ENCODE data around the gene KCNJ11. TPM values are rescaled to one million over a fixed set of nuclear protein-coding genes. Genes with fewer than 3 reads are reported as not detected.
A peak's percentile ranks its signal among the peaks of the same experiment; 100 is the strongest.

KCNJ11 gene
- polyA plus RNA-seq, 1 donor (not counting 4 experiments of a cell fraction or from before 2014, with no cell fraction given), result 0.03 TPM

- Histone ChIP-seq H3K36me3 (ENCODE audit: control insufficient read depth in 2 of 2, extremely low read depth in 1 of 2, insufficient read depth in 2 of 2, low read length in 2 of 2) (no peaks in the 10 kb centered on the region), H3K27ac (ENCODE audit: control insufficient read depth, insufficient read depth, low read length) (no peak overlapping the region), H4K20me1 (ENCODE audit: control insufficient read depth, extremely low read depth, insufficient read depth, low read length) (no peaks in the 10 kb centered on the region), H3K9me1 (ENCODE audit: control insufficient read depth, extremely low read depth, insufficient read depth, low read length) (no peaks in the 10 kb centered on the region), H3K4me1 (ENCODE audit: control insufficient read depth, extremely low read depth, insufficient read depth, low read length) (peaks cover 4% of the 10 kb centered on the region), H3K27me3 (ENCODE audit: control insufficient read depth, extremely low read depth, insufficient read depth, low read length) (peaks cover 6% of the 10 kb centered on the region), H3K79me2 (ENCODE audit: control insufficient read depth, insufficient read depth, low read length) (no peaks in the 10 kb centered on the region), H3K9me3 (ENCODE audit: control insufficient read depth, low read depth, low read length) (no peaks in the 10 kb centered on the region), H2AFZ (ENCODE audit: control insufficient read depth, low read length) (no peak overlapping the region), H3K9ac (ENCODE audit: control insufficient read depth, extremely low read depth, insufficient read depth, low read length) (no peak overlapping the region), H3K4me2 (ENCODE audit: control insufficient read depth, extremely low read depth, insufficient read depth, low read depth, low read length) (no peak overlapping the region), H3K4me3 (ENCODE audit: control insufficient read depth in 2 of 3, extremely low read depth in 1 of 3, insufficient read depth in 2 of 3, low read depth in 1 of 3, low read length in 3 of 3) (no peak overlapping the region)
- peak; percentile 86 for FAIRE-seq
- TF ChIP-seq EZH2 (IDR thresholded peaks at IDR 0.05; ENCODE audit: low read length) (no peak), CTCF (optimal IDR thresholded peaks at IDR 0.05 in 1 of 3, IDR thresholded peaks at IDR 0.05 in 1 of 3, conservative IDR thresholded peaks at IDR 0.05 in 1 of 3; ENCODE audit: extremely low read depth in 1 of 3, insufficient read depth in 2 of 3, low read length in 3 of 3) (peak; percentile 86 to 89 (median 88))
- dilution Hi-C loops (cut with MboI; ENCODE audit: extremely low pct_ligation_motif_present, low sequenced_read_pairs), result no loop called here
- peak; percentile 42 for DNase-seq (ENCODE audit: low read depth, low spot score)
Observed at GRCh38 chr11:17384002-17384511, 4.4 kb downstream of the KCNJ11 start.

GRCh38 chr11:17383461-17383860, 5.0 kb downstream of the KCNJ11 start:
- DNase-seq (ENCODE audit: low read depth, low spot score), result no peak
- no peak overlapping the region for H2AFZ ChIP-seq (ENCODE audit: control insufficient read depth, low read length)
- TF ChIP-seq EZH2 (IDR thresholded peaks at IDR 0.05; ENCODE audit: low read length) (no peak), CTCF (optimal IDR thresholded peaks at IDR 0.05 in 1 of 3, IDR thresholded peaks at IDR 0.05 in 1 of 3, conservative IDR thresholded peaks at IDR 0.05 in 1 of 3; ENCODE audit: extremely low read depth in 1 of 3, insufficient read depth in 2 of 3, low read length in 3 of 3) (no peak)

More at GRCh38 chr11:17383461-17383860, 5.0 kb downstream of the KCNJ11 start:
- Histone ChIP-seq H3K4me1 (ENCODE audit: control insufficient read depth, extremely low read depth, insufficient read depth, low read length) (peaks cover 10% of the 10 kb centered on the region), H3K9me3 (ENCODE audit: control insufficient read depth, low read depth, low read length) (peaks cover 4% of the 10 kb centered on the region), H3K9ac (ENCODE audit: control insufficient read depth, extremely low read depth, insufficient read depth, low read length) (no peak overlapping the region), H3K4me3 (ENCODE audit: control insufficient read depth in 2 of 3, extremely low read depth in 1 of 3, insufficient read depth in 2 of 3, low read depth in 1 of 3, low read length in 3 of 3) (no peak overlapping the region), H4K20me1 (ENCODE audit: control insufficient read depth, extremely low read depth, insufficient read depth, low read length) (no peaks in the 10 kb centered on the region), H3K27me3 (ENCODE audit: control insufficient read depth, extremely low read depth, insufficient read depth, low read length) (peaks cover 6% of the 10 kb centered on the region), H3K4me2 (ENCODE audit: control insufficient read depth, extremely low read depth, insufficient read depth, low read depth, low read length) (no peak overlapping the region), H3K79me2 (ENCODE audit: control insufficient read depth, insufficient read depth, low read length) (no peaks in the 10 kb centered on the region), H3K27ac (ENCODE audit: control insufficient read depth, insufficient read depth, low read length) (no peak overlapping the region), H3K36me3 (ENCODE audit: control insufficient read depth in 2 of 2, extremely low read depth in 1 of 2, insufficient read depth in 2 of 2, low read length in 2 of 2) (no peaks in the 10 kb centered on the region), H3K9me1 (ENCODE audit: control insufficient read depth, extremely low read depth, insufficient read depth, low read length) (no peaks in the 10 kb centered on the region)
- dilution Hi-C loops (cut with MboI; ENCODE audit: extremely low pct_ligation_motif_present, low sequenced_read_pairs), result no loop called here
- no peak for FAIRE-seq
